HUDEP-2 (cell line): ENCODE data around the gene POLG2.

Experiments
- DNase-seq, 76 experiments: peaks; one replicate each; lab custom pipeline; 2025; ENCODE audit not compliant: unreplicated experiment in 76 of 76; lab: John Stamatoyannopoulos, UW

The POLG2 gene

DNA sequence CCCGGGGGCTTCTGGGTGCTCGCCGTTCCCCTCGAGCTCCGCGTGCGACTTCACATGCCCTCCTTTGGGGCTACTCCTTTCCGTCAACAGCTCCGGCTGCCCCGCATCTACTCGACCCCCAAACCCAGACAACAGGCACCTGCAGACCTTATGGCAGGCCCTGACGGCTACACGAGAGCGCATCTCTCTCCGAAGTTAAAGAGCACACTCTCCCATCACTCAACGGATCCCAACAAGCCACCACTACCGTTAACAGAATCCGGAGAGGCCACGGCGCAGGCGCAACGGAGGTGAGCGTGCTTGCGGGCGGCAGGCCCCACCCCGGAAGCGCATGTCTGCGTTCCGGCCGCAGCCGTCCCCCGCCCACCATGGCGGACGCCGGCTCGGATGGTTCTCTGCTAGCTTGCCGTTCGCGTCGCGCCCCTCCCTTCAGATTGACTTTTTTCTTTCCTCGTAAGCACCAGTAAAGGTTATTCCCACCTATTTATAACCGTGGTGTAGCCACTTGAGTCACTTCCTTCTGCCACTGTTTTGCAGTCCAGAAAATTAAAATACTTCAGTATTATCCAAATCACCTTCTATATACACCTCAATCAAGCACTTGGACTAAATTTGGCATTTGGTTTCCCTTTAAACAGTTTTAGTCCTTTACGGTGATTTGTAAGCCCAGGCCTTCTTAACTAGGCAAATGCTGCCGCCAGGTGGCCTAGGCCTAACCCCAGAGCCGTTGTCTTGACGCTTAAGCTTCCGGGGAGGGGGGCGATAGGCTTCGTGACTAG is at the start of gene POLG2:
Gene POLG2 (minus strand): TSS at position 269 of the 779 bp plus-strand sequence. CDS start 86 bp downstream, at position 183.
- DNase-seq: peak in 74 of 76 experiments; percentile 23 to 95 (median 84)

DNA sequence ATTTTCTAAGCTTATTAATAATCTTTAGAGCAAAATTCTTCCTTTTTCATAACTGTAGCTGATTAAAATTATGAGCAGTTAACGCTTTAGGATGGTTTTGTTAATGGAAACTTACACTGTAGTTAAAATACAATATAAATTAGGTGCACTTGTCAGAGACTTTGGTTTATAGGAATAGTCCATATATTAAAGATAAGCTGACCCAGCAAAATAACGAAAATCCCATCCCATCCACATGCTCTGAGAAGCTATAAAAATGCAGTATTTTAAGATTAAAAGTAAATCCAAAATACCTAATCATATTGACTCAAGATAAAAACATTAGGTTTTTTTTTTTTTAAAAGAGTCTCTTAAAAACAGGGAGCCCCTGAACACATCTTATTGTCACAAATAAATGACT is 47.9 kb upstream of the POLG2 start:
- DNase-seq: no peak

DNA sequence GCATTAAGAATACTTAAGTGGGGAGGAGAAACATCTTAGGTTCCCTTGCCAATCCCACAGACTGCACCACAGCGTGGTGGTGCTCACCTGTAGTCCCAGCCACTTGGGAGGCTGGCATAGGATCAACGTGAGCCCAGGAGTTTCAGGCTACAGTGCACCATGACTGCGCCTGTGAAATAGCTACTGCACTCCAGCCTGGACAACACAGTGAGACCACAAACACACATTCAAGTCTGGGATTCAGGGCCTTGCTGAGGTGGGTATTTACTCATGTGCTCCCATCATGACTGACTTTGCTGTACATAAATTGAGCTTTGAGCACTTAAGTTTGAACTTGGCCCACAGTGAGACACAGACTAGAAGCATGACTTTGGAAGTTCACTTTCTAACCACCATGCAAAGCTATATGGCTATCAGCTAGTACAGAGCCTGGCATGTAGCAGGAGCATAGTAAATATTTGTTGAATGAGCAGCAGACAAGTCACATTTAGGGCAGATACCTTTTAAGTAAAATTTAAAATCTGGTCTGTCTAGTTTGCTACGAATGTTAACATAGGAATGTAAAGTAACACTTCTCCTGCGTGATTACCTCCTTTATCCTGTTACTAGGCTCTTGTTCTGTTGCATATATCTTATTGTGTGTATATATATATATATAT is 43.4 kb upstream of the POLG2 start:
- DNase-seq: no peak

DNA sequence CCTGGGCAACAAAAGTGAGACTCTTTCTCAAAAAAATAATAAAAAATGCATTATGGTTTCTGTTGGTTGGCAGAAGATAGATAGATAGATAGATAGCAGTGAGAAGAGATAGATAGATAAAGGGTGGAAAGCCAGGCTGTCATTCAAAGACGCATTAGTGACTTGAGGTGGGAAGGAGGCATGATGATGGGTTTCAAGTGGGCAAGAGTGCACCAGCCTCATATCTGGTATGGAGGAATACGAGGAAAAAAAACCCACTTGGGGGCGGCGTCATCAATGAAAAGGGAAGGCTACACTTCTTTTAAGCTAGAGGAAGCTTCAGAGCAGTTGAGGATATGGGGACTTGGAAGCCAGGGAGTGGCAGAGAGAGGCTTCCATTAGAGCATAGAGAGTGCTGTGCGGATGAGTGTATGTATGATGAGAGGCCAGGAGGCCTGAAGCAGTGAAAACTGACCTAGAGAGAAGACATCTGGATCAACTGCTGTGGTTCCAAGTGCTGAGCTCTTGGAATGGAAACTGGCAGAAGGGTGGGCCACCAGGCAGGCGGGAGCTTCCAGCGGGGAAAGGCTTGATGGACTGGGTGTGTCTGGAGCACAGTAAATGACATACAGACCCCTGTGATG is 41.8 kb upstream of the POLG2 start:
- no peak for DNase-seq

DNA sequence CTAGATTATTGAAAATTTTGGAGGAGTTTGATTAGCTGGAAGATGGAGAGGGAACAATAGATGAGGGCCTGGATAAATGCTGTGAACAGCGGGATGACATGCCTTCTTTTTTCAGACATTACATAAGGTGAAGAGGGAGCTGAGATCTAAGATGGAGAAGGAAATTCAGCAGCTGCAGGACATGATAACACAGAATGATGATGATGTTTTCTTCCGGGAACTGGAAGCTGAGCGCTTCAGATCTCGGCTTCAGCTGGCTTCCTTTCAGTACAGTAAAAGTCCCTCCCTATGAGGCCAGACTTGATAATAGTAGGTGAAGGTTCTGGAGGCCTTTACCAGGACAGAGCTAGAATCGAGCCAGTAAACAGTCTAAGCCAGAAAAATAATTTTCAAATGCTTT is 40.6 kb upstream of the POLG2 start:
- peak in 20 of 76 experiments; percentile 1 to 34 (median 12) for DNase-seq

DNA sequence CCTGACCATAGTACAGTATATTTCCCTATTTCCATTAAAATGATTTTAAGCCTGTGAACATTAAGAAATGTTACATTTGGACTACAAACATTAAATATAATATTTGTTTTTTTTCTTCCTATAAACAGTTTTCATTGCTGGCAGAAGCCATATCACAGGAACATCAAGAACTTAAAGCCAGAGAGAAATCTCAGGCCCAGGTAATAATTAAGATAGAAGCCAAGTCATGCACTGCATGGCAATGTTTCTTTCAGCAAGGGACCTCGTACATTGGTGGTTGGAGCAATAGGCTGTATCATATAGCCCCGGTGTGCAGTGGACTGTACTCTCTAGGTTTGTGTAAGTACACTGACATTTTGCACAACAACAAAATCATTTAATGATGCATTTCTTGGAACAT is 40.1 kb upstream of the POLG2 start:
- DNase-seq: no peak

DNA sequence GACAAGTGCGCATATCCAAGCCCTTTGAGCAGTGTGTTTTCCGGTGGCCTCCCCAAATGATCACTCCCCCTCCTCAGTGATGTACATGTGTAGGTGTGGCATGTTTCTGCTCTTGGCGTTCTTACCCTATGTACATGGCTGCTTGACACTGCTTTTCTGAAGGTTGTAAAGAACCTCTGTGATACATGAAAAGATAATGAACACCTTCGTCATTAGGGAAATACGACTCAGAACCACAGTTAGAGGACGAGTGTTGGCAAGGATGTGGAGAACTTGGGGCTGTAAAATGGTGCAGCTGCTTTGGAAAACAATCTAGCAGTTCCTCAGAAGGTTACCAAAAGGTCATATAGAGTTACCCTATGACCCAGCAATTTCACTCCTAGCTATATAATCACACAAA is 38.5 kb upstream of the POLG2 start:
- DNase-seq: no peak

DNA sequence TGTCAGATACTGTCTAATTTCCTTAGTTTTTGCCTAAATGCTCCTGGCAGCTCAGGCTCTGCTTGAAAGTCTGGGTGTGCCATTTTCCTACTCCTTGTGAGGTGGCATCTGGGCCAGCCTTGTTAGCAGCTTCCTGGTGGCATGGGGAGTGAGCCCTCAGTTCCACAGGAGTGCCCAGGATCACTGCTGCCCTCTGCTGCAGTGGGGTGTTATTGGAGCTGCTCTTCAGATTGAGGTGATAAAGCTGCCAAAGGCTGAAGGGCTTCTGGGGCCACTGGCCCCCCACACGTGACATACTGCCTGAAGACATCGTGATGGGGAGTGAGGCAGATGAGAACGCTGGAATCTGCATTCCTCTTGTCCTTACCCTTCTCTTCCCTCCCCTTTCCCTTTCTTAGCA is 37.3 kb upstream of the POLG2 start:
- DNase-seq: peak in 4 of 76 experiments; percentile 2 to 14 (median 10)

DNA sequence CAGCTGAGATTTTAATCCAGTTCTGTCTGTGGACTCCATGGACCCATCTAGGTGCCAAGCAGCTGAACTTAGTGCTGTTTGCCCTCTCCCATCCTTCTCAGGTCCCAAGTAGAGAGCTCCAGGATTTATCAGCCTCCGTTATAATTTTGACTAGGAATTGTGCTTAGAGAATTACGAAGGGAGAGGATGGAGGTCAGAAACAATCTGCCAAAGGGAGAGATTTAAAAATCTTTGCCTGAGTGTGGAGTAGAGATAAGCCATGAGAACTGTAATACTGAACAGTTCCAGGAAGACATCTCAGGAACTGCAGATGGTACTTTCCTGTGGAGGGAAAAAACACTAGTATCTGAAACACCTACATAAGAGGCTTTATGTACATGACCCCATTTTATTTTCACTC is 36.9 kb upstream of the POLG2 start:
- peak in 18 of 76 experiments; percentile 7 to 64 (median 29) for DNase-seq

DNA sequence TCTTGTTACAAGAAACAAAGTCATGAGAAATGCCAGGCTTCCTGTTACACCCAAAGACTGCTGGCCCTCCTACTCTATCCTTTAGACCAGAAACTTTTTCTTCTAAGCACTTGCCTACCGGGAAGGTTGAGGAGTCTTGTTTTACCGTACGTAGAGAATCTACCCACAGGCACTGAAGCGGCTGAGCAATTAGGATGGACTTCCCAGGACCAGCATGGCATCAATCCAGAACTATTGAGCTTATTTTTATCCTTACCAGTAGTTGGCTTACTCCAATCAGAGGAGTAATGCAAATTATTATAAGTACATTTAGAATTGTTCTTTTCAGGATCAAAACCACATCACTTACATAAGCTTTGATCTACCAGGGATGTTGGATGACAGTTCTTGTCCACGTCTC is 35.6 kb upstream of the POLG2 start:
- DNase-seq: no peak

DNA sequence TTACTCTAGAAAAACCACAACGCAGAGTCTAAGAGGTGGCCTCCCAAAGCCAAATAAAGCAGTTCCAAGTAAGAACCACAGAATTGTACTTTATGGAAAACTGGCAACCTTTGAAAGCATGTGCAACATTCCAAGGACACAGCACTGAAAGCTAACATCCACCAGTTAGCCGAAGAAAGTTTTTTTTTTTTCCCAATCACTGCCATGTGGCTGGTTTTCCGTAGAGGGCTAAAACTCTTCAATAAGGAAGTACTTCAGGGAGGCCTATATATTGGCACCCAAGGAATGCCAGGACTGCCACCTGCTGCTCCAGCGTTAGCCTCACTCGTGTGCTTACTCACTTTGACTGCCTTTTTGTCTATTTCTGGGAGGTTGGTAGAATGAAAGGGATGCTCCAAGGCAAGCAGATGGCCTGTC is 35.1 kb upstream of the POLG2 start:
- DNase-seq: no peak

DNA sequence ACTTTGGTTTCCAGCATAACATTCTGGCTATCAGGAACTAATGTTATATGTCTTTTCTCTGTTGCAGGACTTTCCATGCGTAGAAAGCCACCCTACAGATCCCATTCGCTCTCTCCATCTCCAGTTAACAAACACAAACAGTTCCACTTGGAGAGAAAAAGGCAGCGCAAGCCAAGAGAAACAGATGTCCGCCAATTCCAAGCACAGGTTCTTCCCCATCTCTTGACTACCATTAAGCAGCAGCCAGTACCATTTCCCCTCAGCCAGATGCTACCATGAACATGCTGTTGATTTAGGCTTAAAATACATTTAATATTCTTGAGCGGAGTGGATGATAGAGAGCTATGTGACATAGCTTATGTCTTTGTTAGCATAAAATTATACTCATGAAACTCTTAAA is 32.4 kb upstream of the POLG2 start:
- DNase-seq: no peak

DNA sequence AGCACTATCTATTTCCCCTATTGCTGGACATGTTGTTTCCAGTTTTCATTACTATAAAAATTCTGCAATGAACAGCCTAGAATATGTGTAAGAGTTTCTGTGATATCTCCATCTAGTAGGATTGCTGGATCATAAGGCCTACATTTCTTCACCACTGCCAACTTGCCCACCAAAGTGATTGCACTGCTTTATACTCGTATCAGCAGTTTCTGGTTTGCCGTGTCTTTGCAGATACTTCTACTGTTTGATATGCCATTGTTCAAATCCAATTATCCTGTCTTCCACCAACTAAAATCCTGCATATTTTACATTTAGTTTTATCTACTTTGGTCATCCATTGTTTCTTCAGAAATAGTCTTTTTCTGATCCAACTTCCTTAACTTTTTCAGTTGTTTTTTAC is 31.1 kb upstream of the POLG2 start:
- DNase-seq: no peak

DNA sequence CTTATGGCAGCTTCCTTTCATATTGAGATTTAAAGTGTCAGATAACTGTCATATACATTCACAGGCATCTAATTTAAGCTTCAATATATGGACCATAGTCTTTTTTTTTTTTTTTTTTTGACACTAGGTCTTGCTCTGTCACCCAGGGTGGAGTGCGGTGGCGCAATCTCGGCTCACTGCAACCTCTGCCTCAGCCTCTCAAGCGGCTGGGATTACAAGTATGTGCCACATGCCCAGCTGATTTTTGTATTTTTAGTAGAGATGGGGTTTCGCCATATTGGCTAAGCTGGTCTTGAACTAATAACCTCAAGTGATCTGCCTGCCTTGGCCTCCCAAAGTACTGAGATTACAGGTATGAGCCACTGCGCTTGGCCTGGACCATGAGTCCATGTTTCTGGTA is 23.5 kb upstream of the POLG2 start:
- DNase-seq: no peak

DNA sequence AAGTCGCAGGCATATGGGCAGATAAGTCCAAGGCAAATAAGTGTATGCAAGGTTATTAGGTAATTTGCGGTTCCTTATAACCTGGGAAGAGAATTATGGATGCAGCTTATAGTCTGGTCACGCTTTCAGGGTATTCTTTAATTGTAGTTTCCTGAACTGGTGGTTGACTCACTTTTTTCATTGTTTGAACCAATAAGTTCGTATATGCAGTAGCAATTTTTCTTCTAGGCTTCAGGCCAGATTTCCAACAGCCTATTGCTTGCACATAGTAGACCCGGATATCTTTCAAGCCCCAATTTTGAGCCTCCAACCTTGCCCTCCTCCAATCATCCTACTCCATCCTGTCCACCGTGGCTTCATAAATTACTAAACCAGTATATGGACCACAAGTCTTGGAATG is 22.7 kb upstream of the POLG2 start:
- DNase-seq: no peak

DNA sequence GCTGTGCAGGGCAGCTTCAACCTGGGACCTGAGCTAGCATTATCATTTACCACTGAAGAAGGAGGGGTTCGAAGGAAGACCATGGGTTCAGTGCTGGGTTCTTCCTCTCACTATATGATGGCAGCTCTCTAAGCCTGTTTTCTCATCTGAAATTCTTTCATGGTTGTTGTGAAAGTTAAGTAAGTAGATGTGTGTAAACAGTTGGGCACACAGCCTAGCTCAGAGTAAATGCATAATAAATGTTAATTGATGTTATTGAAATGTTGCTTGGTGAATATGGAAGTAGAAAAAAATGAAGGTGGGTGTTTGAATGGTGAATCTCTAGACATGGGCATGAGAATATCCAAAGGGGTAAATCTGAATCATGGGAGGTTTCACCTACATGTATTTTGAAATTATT is 19.0 kb upstream of the POLG2 start:
- no peak for DNase-seq

DNA sequence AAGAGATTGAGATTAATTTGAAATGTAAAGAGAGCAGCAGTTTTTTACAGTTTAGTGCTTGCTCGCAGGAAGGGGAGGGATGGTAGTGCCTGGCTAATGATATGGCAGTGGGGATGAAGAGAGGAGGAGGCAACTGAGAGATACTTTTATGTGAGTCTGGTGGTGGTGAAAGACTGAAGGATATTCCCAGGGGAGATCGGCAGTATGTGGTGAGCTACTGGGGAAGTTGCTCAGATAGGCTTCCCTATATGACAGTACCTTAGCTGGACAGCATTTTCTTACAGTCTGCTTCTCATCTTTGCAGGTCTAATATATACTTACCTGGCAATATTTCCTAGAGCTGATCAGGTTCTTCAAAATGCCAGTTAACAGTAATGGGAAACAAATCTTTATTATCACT is 18.6 kb upstream of the POLG2 start:
- no peak for DNase-seq

DNA sequence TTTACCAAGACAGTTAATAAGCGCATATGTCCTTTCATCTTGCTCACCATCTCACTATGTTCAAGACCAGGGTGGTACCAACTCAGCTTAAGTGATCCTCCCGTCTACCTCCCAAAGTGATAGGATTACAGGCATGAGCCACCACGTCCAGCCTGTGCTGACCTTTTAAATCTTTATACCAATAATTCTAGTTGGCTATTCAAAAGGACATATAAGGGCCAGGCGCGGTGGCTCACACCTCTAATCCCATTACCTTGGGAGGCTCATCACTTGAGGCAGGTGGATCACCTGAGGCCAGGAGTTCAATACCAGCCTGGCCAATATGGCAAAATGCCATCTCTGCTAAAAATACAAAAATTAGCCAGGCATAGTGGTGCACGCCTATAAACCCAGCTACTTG is 12.3 kb upstream of the POLG2 start:
- no peak for DNase-seq

DNA sequence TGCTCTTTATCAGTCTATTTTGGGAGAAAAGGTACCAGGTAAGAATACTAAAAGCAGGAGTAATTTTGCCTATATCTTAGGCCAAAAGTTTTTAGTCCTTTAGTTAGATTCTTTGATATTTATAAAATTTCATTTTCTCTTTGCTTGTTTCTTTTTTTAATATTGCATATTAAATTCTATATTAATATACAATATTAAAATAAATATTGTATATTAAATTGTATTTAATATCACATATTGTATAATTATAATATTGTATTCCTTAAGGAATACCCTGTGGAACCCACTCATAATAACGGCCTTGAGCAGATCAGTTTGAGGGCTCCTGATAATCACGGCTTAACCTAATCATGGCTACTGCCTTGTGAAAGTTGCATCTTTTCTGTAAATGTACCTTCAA is 11.8 kb upstream of the POLG2 start:
- no peak for DNase-seq

DNA sequence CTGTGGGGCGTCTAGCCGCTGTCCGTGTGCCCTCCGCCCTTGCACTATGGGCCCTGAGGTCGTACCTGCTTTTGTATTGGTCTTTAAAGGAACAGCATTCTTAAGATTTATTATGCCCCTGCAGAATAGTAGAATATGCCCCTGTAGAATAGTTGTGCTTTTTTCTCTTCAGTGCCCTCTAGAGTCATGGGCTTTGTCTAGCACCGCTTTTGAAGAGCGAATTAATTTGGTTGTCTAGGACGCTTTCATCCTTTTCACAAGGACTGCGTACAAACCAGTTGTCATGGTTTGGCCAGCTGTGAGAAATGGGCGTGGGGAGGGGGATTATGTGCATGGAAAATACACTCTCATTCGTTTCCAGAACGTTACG is 10.5 kb upstream of the POLG2 start:
- peak in 34 of 76 experiments; percentile 3 to 63 (median 26) for DNase-seq

DNA sequence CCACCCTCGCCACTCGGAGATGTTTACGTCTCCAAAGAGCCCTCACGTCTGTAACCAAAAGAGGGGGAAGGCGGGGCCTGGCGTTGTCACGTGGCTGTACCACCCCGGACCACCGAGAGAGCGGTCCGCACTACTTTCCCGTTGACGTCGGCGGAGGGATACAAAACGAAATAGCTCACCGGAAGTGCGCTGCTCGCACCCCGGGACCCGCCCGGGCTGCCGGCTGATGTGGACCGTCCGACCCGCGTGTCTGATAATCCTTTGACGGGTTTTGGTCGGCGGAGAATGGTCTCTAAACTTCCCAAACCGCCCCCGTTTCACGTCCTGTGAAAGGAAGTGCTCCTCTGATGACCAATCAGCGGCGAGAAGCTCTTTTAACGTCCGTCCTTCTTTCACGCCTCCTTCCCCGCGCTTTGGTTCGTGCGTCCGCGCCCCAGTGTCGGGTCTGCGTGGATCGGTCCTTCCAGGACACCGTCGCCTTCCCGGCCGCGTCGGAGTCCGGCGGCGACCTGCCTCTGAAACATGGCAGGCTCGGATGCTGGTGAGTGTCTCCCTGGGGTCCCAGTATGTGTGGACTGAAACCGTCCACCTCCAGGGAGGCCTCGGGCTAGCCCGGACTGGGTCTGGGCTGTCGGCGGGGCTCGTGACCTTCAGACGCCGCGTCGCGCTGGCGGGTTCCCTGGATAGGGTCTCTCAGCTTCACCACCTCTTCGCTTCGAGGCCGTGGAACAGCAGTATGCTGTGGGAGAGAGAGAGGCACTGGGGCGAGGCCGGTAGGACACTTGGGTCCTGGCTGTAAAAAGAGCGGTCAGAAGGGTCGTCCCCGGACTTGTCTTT is 9.9 kb upstream of the POLG2 start, which contains the start of gene CEP95:
Gene CEP95 (plus strand): TSS at position 402 of the 837 bp plus-strand sequence. CDS start 121 bp downstream, at position 523.
- peak in 74 of 76 experiments; percentile 85 to 100 (median 97) for DNase-seq
